H1 (cell line): ENCODE data around the gene DHPS. TPM values are rescaled to one million over a fixed set of nuclear protein-coding genes. Genes with fewer than 3 reads are reported as not detected.

Source experiments
- TAF7 ChIP-seq: optimal IDR thresholded peaks from 2 replicates; pipeline ENCODE3; 2011; ENCODE audit warnings: low read depth, mild to moderate bottlenecking, inconsistent platforms, low read length, moderate library complexity, borderline replicate concordance
- polyA plus RNA-seq, 7 experiments: library from polyadenylated mRNA; depleted of rRNA in 3 of 7; stranded (reverse) in 5 of 7; unstranded in 2 of 7; fragments of >200 nt in 5 of 7; fragments of 200-250 nt in 2 of 7; gene quantifications; 1 replicate in 5 of 7; 2 replicates in 1 of 7; 4 replicates in 1 of 7; pipeline versions ENCODE4 v1.2.1 to v1.2.3, GENCODE V29; 2011 to 2013; ENCODE audit warnings: missing spikeins in 2 of 7, mixed read lengths in 2 of 7
- total RNA-seq: library from RNA; stranded (reverse); fragmentation: NEBNext Ultra II Directional; extraction: Animal tissue kit (Norgen Biotek cat#: 25700); gene quantifications from 2 replicates; pipeline ENCODE4 v1.2.1, GENCODE V29; 2021

DHPS gene
- total and polyA plus RNA-seq, 2 of the 8 experiments (the other 6 are each of a cell fraction or from before 2014, with no cell fraction given) = 86.6 to 99.6 TPM

DNA sequence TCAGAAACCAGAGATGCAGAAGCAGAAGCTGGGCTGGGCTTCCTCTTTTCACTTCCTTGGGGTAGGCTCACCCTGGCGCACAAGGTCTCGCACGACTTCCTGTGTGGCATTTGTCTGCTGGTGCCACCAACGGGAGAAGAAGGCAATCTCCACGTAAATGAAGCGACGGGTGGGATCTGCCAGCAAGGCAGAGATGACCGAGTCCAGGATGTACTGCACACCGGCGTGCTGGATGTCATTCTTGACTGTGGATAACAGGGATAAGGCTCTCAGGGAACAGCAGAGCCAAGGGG lies 16.5 kb downstream of the DHPS start (continued):
- no peak for TF ChIP-seq TAF7
